ENCODE data around the gene FBXW5. TPM values are rescaled to one million over a fixed set of nuclear protein-coding genes. Genes with fewer than 3 reads are reported as not detected.
A peak's percentile ranks its signal among the peaks of the same experiment; 100 is the strongest.

The FBXW5 gene
- total and polyA plus RNA-seq, 9 of the 15 experiments (the other 6 are each of a cell fraction or from before 2014, with no cell fraction given), result 0.21 to 128 (median 37.0) TPM

- H3K27ac ChIP-seq (ENCODE audit: extremely low read depth, low read depth, low read length), result no peak overlapping the region
- peaks cover 10 to 76% of the 10 kb centered on the region in 2 experiments; a peak in 4 of 5 replicates for H3K4me1 ChIP-seq (replicated peaks in 1 of 2; ENCODE audit: control insufficient read depth in 2 of 2, insufficient read depth in 2 of 2, low read length in 2 of 2)
- peak overlapping the region in 1 of 2 experiments; percentile 35; a peak in 1 of 4 replicates for H3K9ac ChIP-seq (ENCODE audit: insufficient read depth in 1 of 2, low read depth in 2 of 2, low read length in 2 of 2)
- H3K36me3 ChIP-seq (ENCODE audit: control insufficient read depth, insufficient read depth, low read length), result no peaks in the 10 kb centered on the region
- no peak for DNase-seq (ENCODE audit: extremely low read depth in 1 of 4, low spot score in 3 of 4)
- H3K79me2 ChIP-seq (ENCODE audit: control insufficient read depth, insufficient read depth, low read length), result no peaks in the 10 kb centered on the region
- H3K4me3 ChIP-seq, result no peak overlapping the region
- CTCF ChIA-PET (ENCODE audit: low intra/inter-chr PET ratio), result no interaction called here
- no TSS peak for BruUV-seq (replicated peaks)
- H3K4me2 ChIP-seq (ENCODE audit: insufficient read depth, low read length), result no peak overlapping the region
- no peak overlapping the region for H2AFZ ChIP-seq (ENCODE audit: low read depth, low read length)
- no peaks in the 10 kb centered on the region for H3K27me3 ChIP-seq (ENCODE audit: control insufficient read depth in 2 of 2, insufficient read depth in 2 of 2, low read length in 2 of 2)
- WGBS (ENCODE audit: insufficient coverage, low coverage, missing lambda C conversion rate), result no CpG with 5 or more reads among the region's 5 CpGs
- POLR2A ChIA-PET, result interaction anchor here (0.7 to 0.9 kb wide), 2 partner anchors 9 to 646 kb away, joined by 3 to 4 read pairs; no protein-coding TSS in a partner anchor
- no peaks in the 10 kb centered on the region for H3K9me1 ChIP-seq (ENCODE audit: control insufficient read depth, insufficient read depth, low read length)
- in situ Hi-C loops (cut with MboI) (no loop called here), intact Hi-C loops (cut with micrococcal nuclease) (no loop called here)
- ATAC-seq, result no peak
- no peak for TF ChIP-seq ZNF584 (CRISPR knock-in tag; IDR thresholded peaks at IDR 0.05; ENCODE audit: low read depth)
- TF ChIP-seq ZBTB7A (IDR thresholded peaks at IDR 0.05; ENCODE audit: borderline replicate concordance, control insufficient read depth, low read depth, low read length), result peak; percentile 19; the same call in 1 of the 2 replicates
- H4K20me1 ChIP-seq (replicated peaks; ENCODE audit: control insufficient read depth, insufficient read depth, low read length), result no peaks in the 10 kb centered on the region
- no peaks in the 10 kb centered on the region for H3K9me3 ChIP-seq (replicated peaks; ENCODE audit: control insufficient read depth, insufficient read depth, low read depth, low read length)
- no peak for FAIRE-seq
These were observed 25.2 kb upstream of the FBXW5 start for GRCh38 chr9:136969774-136970173.

GRCh38 chr9:136969150-136969549, 24.6 kb upstream of the FBXW5 start:
- BruUV-seq (replicated peaks), result no TSS peak
- no peaks in the 10 kb centered on the region for H3K9me1 ChIP-seq (ENCODE audit: control insufficient read depth, insufficient read depth, low read length)
- intact Hi-C loops (cut with micrococcal nuclease), result no loop called here
- DNase-seq (ENCODE audit: extremely low read depth in 1 of 4, low spot score in 3 of 4) (no peak), ATAC-seq (no peak), FAIRE-seq (no peak)
- in situ Hi-C loops (cut with MboI), result no loop called here
- no peaks in the 10 kb centered on the region for H3K9me3 ChIP-seq (replicated peaks; ENCODE audit: control insufficient read depth, insufficient read depth, low read depth, low read length)
- H3K9ac ChIP-seq (ENCODE audit: insufficient read depth in 1 of 2, low read depth in 2 of 2, low read length in 2 of 2), result peak overlapping the region in 1 of 2 experiments; percentile 58; a peak in 2 of 4 replicates
- no peaks in the 10 kb centered on the region for H4K20me1 ChIP-seq (replicated peaks; ENCODE audit: control insufficient read depth, insufficient read depth, low read length)
- no peak overlapping the region for H3K4me2 ChIP-seq (ENCODE audit: insufficient read depth, low read length)
- ChIA-PET CTCF (ENCODE audit: low intra/inter-chr PET ratio) (no interaction called here), POLR2A (interaction anchor here (0.7 kb wide), 1 partner anchor 30 kb away, joined by 3 read pairs; no protein-coding TSS in a partner anchor)
- peaks cover 16 to 76% of the 10 kb centered on the region in 2 experiments; a peak in 4 of 5 replicates for H3K4me1 ChIP-seq (replicated peaks in 1 of 2; ENCODE audit: control insufficient read depth in 2 of 2, insufficient read depth in 2 of 2, low read length in 2 of 2)
- no peaks in the 10 kb centered on the region for H3K36me3 ChIP-seq (ENCODE audit: control insufficient read depth, insufficient read depth, low read length)
- no peak overlapping the region for H2AFZ ChIP-seq (ENCODE audit: low read depth, low read length)
- H3K27me3 ChIP-seq (ENCODE audit: control insufficient read depth in 2 of 2, insufficient read depth in 2 of 2, low read length in 2 of 2), result no peaks in the 10 kb centered on the region
- no peak overlapping the region for H3K4me3 ChIP-seq
- H3K79me2 ChIP-seq (ENCODE audit: control insufficient read depth, insufficient read depth, low read length), result no peaks in the 10 kb centered on the region
- WGBS (ENCODE audit: insufficient coverage, low coverage, missing lambda C conversion rate), result 76% methylated on average over 17 of the region's 17 CpGs
- no peak overlapping the region for H3K27ac ChIP-seq (ENCODE audit: extremely low read depth, low read depth, low read length)
- TF ChIP-seq, protein P1, sequence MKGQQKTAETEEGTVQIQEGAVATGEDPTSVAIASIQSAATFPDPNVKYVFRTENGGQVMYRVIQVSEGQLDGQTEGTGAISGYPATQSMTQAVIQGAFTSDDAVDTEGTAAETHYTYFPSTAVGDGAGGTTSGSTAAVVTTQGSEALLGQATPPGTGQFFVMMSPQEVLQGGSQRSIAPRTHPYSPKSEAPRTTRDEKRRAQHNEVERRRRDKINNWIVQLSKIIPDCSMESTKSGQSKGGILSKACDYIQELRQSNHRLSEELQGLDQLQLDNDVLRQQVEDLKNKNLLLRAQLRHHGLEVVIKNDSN (CRISPR knock-in tag; IDR thresholded peaks at IDR 0.05), result no peak
- no peak for TF ChIP-seq CHCHD3 (CRISPR knock-in tag; IDR thresholded peaks at IDR 0.05)
- no peak for TF ChIP-seq ZEB2 (IDR thresholded peaks at IDR 0.05)
- no peak for TF ChIP-seq ELF1 (tag; IDR thresholded peaks at IDR 0.05)
- TF ChIP-seq DMBX1 (CRISPR knock-in tag; IDR thresholded peaks at IDR 0.05; ENCODE audit: borderline replicate concordance), result no peak
- TF ChIP-seq NFIX (CRISPR knock-in tag; IDR thresholded peaks at IDR 0.05; ENCODE audit: low read depth), result no peak
- TF ChIP-seq THRAP3 (IDR thresholded peaks at IDR 0.05; ENCODE audit: borderline replicate concordance), result no peak
- no peak for TF ChIP-seq DIDO1 (tag; IDR thresholded peaks at IDR 0.05; ENCODE audit: low read depth)
- TF ChIP-seq STAT5A (IDR thresholded peaks at IDR 0.05; ENCODE audit: borderline replicate concordance, low read length), result no peak
- TF ChIP-seq MCM2 (IDR thresholded peaks at IDR 0.05; ENCODE audit: low read depth), result no peak
- no peak for TF ChIP-seq KLF16 (IDR thresholded peaks at IDR 0.05)
- TF ChIP-seq STAT6 (CRISPR knock-in tag; IDR thresholded peaks at IDR 0.05), result no peak

Data from K562 (cell line).